HCT116 (cell line): ENCODE data around the gene NGF.

Experiments
- EZH2 ChIP-seq: fragments of 200-600 bp; sonication (generic); IDR thresholded peaks from 2 replicates; pipeline ENCODE4 v1.6.1; 2017; ENCODE audit warnings: antibody characterized with exemption, mixed run types
- SRF ChIP-seq: IDR thresholded peaks from 2 replicates; pipeline ENCODE4 v1.6.1; 2012; ENCODE audit warnings: low read depth
- YY1 ChIP-seq: IDR thresholded peaks from 2 replicates; pipeline ENCODE4 v1.6.1; 2011; ENCODE audit warnings: low read length, low read depth, moderate library complexity, mild to moderate bottlenecking; ENCODE audit not compliant: insufficient replicate concordance; ENCODE audit errors: extremely low read depth
- TF ChIP-seq, protein P1 (sequence below), 3 experiments: fragments of 200-600 bp in 1 of 3; sonication (generic) in 1 of 3; IDR thresholded peaks in 2 of 3; conservative IDR thresholded peaks in 1 of 3; 2 replicates each; pipeline ENCODE4 v1.5.1; 2012 to 2017; ENCODE audit warnings: low read depth in 2 of 3, low read length in 2 of 3, antibody characterized with exemption in 1 of 3, borderline replicate concordance in 1 of 3, control low read depth in 1 of 3, mild to moderate bottlenecking in 1 of 3, mixed read lengths in 1 of 3, mixed run types in 1 of 3, moderate library complexity in 1 of 3; ENCODE audit not compliant: insufficient read depth in 1 of 3
- TF ChIP-seq, protein P2 (sequence below): IDR thresholded peaks from 2 replicates; pipeline ENCODE4 v1.6.1; 2011; ENCODE audit warnings: mild to moderate bottlenecking, low read length, moderate library complexity; ENCODE audit not compliant: insufficient replicate concordance; ENCODE audit errors: extremely low read depth

DNA sequence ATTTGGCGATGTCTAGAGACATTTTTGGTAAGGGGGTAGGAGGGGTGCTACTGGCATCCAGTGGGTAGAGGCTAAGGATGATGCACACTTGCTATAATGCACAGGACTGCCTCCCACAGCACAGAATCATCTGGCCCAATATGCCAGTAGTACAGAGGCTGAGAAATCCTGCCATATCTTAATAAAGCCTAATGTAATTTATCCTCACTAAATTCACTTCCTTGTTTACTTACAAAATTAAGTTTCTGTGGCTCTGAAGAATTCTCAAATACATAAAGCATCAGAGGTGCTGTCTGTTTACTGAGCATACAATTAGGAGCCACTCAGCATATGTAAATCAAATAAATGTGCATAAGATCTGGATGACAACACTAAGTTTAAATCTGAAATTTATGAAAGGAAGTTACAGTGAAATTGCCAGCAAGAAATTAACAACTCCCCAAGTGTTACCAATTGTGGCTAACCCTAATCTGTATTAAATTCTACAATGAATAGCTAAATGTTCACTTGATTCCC lies 26.5 kb downstream of the NGF start:
- TF ChIP-seq, protein P1, sequence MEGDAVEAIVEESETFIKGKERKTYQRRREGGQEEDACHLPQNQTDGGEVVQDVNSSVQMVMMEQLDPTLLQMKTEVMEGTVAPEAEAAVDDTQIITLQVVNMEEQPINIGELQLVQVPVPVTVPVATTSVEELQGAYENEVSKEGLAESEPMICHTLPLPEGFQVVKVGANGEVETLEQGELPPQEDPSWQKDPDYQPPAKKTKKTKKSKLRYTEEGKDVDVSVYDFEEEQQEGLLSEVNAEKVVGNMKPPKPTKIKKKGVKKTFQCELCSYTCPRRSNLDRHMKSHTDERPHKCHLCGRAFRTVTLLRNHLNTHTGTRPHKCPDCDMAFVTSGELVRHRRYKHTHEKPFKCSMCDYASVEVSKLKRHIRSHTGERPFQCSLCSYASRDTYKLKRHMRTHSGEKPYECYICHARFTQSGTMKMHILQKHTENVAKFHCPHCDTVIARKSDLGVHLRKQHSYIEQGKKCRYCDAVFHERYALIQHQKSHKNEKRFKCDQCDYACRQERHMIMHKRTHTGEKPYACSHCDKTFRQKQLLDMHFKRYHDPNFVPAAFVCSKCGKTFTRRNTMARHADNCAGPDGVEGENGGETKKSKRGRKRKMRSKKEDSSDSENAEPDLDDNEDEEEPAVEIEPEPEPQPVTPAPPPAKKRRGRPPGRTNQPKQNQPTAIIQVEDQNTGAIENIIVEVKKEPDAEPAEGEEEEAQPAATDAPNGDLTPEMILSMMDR (IDR thresholded peaks at IDR 0.05 in 2 of 3, conservative IDR thresholded peaks at IDR 0.05 in 1 of 3; ENCODE audit: borderline replicate concordance in 1 of 3, insufficient read depth in 1 of 3, low read depth in 2 of 3, low read length in 2 of 3) = no peak
- TF ChIP-seq EZH2 (no peak), SRF (no peak), YY1 (no peak)
- TF ChIP-seq, protein P2, sequence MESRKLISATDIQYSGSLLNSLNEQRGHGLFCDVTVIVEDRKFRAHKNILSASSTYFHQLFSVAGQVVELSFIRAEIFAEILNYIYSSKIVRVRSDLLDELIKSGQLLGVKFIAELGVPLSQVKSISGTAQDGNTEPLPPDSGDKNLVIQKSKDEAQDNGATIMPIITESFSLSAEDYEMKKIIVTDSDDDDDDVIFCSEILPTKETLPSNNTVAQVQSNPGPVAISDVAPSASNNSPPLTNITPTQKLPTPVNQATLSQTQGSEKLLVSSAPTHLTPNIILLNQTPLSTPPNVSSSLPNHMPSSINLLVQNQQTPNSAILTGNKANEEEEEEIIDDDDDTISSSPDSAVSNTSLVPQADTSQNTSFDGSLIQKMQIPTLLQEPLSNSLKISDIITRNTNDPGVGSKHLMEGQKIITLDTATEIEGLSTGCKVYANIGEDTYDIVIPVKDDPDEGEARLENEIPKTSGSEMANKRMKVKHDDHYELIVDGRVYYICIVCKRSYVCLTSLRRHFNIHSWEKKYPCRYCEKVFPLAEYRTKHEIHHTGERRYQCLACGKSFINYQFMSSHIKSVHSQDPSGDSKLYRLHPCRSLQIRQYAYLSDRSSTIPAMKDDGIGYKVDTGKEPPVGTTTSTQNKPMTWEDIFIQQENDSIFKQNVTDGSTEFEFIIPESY = no peak
